ENCODE measurements around the gene BRCA2.

- no peak for TF ChIP-seq POLR2A (IDR thresholded peaks at IDR 0.05)
- TF ChIP-seq CTCF (IDR thresholded peaks at IDR 0.05), result no peak
- no peak for TF ChIP-seq EP300 (IDR thresholded peaks at IDR 0.05)
- TF ChIP-seq POLR2AphosphoS5 (IDR thresholded peaks at IDR 0.05), result no peak
Measured at GRCh38 chr13:32323912-32324311, 8.6 kb downstream of the BRCA2 start.
